ENCODE measurements around the gene PRR11.
"Not testable (repeated sequence)": the region's sequence is repeated elsewhere in the genome, so short reads cannot be mapped to it uniquely, and the experiment has no call there.

Gene PRR11

DNA sequence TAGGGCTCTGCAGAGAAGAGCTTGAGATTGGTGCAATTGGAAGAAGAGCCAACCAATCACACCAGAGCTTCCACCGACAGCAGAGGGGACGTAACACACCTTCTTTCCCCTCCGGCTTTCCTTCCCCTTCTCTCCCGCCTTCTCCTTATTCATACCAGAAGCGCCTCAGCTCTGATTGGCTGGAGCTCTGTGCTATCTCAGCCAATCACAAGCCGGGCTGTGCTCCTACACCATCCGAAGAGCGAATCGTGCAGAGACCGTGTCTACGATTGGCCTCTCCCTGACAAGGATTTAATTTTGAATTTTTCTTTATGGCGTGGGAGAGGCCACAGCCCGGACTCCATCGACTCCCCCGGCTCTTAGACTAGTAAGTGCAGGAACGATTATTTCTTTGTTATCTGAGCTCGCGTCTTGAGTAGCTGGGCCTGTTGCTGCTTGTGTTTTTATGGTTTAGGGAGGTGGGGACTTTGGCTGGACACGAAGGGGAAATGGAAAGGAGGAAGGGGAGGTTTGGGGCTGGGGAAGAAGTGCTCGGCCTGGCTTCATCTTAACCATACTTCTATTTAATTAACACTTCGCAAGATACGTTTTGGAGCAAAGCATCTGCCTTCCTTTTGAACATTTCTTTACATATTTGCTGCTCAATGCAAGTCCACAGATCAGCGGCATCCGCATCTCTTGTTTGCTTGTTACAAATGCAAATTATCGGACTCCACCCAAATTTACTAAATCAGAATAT, at the start of gene PRR11:
Gene PRR11 (plus strand): TSS at position 308 of the 739 bp plus-strand sequence. CDS start 14,007 bp downstream, outside the sequence.
- peak; percentile 100 for DNase-seq

DNA sequence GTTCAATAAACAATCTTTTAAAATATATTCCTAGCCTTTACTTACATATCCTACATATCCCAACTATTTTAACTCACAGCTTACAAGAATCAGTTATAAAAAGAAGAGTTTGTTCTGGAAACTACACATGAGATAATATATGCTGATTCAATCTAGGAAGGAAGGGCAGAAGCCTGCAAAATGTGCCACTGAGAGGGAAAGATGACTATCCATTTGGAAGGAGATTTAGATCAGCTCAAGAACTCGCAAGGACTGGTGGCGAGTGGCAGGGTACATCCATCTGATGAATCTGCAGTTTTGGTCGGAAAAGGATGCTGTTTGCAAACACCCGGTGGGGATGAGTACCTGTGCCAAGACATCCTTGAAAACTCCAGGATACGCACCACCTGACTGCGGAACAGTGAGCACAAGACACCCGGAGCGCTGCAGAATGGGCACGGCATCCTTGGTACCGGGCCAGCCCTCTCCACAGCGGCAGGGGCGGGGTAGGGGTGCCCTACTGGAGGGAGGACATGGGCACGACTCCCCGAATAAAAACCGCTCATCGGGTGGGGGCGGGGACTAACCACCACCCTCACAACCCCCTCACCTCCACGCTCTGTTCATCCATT, 49.6 kb upstream of the PRR11 start:
- peak in 1 of 2 experiments; percentile 56 for DNase-seq

DNA sequence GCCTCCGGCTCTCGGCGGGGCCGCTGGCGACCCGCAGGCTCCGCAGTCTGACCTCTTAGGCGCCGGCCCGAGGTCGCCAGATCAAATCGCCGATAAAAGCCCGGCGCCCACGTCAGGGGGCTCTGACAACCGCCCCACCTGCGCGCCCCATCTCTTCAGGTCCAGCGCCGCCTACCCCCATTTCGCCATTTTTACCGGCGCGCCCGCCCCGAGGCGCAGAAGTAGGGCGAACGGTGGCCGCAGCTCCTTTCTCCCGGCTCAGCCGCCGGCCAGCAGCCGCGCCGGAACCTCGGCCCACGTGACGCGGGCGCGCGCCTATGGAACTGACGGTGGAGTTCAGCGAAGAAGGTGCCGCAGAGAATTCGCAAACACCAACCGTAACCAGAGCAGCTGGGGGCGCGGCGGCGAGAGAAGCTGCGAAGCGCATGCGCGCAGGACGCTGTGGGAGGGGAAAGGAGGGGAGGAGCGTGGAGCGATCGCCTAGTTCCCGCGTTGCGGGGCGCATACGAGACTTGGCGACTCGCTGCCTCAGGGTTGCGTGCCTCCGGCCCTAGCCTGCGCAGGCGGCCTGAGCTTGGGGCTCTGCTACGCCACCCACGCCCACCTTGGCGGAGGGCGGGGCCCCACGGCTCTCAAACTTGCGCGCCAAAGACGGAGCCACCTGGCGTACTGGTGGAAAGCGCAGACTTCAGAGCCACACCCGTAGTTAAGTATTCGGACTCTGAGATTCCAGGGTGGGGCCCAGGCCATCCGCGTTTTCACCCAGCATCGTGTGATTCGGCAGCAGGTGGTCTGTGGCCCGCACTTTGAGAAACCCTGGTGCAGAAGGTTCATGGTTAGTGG, 48.9 kb upstream of the PRR11 start, which contains the start of gene TRIM37:
Gene TRIM37 (minus strand): TSS at position 418 of the 843 bp plus-strand sequence. CDS start 419 bp downstream, outside the sequence.
- DNase-seq, result peak; percentile 97 to 99

DNA sequence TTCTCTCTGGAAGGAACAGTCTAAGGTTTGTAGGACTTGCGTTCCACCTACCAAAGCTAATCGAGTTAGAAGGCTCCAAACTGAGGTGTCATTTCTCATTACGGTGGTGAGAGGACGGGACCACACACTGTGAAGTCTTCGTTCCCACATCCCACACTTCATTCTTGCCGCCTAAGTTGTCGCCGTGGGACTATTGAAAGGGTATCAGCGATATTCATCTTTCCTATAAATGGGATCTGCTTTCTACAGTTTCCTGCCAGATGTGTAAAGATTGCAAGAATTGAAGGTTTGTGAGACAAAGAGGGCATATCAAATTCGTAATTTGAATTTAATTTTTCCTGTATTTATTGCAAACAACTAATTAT, 48.3 kb upstream of the PRR11 start:
- DNase-seq, result no peak

DNA sequence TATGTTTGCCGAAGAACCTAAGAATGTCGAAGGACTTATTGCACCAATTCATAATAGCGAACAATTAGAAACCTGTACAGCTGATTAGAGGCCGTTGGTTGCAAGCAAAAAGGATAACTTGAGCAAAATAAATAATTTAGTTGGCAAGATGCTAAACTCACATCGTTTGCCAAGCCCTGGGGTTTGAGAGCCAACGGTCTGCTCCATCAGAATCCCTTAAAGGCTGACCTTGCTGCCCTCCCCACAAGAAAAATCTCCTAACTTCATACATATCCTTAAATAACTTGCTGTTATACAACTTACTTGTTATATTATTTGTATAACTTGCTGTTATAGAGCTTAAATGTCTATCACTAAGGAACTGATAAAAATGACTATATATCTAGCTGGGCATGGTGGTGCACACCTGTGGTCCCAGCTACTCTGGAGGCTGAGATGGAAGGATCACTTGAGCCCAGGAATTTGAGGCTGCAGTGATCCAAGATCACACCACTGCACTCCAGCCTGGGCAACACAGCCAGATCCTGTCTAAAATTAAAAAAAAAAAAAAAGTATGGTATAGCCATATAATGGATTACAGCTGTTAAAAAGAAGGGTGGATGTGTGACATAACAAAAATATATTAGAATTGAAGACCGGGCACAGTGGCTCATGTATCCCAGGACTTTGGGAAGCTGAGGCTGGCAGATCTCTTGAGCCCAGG, 47.0 kb upstream of the PRR11 start:
- DNase-seq, result peak in 1 of 2 experiments; percentile 1

DNA sequence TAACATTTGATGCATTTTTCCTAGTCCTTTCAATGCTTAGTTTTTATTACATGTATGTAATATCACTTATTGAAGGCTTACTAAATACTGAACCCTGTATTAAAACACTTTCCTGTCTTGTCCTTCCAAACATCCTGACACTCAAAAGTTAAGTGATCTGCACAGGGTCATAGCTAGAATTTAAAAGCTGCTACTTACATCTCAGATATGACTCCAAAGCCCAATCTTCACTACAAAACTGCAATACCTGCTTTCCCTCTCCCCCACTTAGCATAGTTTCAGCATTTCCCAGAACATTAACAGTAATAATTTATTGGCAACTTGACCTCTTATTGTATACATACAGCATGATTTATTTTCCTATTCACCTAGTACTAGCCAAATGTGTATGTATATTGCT, 44.6 kb upstream of the PRR11 start:
- DNase-seq, result no peak

DNA sequence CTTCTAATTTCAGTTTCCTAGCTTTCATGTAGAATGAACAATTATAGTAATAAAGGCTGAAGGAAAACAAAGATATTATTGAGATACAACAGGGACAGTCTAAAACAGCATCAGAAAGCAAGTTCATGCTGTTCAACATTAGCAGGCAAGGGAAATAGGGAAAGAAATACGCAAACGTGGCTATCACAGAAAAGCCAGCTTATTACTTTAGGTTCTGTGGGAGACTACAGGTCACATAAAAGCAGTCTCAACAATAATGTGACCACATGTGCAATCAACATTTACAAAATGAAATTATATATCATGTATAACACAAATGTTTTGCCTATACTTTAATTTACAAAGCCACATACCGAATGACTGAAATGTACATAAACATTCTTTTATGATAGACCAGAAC, 44.0 kb upstream of the PRR11 start:
- DNase-seq, result no peak

DNA sequence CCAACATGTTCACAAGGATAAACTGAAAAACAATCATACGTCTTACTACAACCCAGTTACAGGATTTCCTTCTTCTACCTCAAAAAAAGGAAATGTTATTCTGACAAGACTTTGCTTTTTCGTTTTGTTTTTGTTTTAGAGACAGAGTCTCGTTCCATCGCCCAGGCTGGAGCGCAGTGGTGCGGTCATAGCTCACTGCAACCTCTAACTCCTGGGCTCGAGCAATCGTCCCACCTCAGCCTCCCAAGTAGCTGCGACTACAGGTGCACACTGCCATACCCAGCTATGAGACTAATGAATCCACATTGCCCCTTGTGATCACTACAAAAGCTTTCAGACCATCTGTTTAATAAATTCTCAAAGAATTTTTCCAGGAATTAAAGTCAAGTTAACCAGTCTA, 40.1 kb upstream of the PRR11 start:
- no peak for DNase-seq

DNA sequence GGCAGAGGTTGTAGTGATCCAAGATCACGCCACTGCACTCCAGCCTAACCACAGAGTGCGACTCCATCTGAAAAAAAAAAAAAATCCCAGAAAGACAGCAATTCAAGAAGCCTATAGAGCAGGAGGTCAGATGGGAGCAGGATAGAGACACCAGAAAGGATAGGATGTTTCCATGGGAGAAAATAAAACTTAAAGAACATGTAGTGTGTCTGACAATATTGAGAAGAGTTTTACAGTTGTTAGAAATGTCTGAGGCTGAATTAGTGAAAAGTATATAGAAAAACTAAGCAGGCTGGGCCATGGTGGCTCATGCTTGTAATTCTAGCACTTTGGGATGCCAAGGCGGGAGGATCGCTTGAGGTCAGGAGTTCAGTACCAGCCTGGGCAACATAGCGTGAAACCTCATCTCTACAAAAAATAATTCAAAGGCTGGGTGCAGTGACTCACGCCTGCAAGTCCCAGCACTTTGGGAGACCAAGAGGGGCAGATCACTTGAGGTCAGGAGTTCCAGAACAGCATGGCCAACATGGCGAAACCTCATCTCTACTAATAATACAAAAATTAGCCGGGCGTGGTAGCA, 33.6 kb upstream of the PRR11 start:
- no peak for DNase-seq

DNA sequence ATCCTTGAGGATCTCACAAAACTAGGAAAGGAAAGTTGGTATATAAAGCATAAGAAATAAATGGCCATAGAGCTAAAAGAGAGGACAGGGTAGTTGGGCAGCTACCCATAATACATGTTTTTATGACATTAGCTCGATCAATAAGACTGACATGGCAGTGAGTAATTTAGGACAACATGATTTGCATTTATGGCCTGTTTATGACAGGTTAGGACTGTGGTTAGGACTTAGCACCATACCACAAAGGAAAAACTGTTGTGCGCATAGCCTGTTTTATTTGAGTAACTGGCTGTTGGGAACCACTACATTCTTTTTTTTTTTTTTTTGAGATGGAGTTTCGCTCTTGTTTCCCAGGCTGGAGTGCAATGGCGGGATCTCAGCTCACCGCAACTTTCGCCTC, 30.9 kb upstream of the PRR11 start:
- DNase-seq, result no peak

DNA sequence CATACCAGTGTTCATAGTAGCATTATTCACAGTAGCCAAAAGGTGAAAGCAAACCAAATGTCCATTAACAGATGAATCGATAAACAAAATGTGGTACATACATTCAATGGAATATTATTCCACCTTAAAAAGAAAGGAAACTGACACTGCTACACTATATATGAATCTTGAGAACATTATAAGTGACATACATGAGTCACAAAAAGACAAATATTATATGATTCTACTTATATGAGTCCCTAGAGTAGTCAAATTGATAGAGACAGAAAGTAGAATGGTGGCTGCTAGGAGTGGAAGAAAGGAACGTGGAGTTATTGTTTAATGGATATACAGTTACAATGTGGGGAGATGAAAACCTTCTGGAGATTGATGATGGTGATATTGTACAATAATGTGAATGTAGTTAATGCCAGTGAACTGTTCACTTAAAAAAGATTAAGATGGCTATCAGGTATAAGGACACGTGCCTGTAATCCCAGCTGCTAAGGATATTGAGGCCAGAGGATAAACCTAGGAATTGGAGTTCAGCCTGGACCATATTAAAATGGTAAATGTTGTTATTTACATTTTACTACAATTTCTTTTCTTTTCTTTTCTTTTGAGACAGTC, 28.6 kb upstream of the PRR11 start:
- DNase-seq, result no peak

DNA sequence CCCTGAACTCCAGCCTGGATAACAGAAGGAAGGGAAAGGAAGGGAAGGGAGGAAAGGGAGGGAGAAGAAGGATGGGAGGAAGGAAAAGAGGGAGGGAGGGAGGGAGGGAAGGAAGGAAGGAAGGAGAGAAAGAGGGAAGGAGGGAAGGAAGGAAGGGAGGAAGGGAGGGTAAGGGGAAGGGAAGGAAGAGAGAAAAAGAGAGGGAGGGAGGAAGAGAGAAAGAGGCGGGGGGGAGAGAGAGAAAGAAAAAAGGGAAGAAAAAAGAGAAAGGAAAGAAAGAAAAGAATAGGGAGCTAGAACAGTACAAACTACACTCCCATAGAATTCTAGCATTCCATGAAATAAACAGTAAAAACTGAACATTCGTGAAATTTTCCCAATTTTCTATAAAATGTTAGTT, 25.7 kb upstream of the PRR11 start:
- no peak for DNase-seq

DNA sequence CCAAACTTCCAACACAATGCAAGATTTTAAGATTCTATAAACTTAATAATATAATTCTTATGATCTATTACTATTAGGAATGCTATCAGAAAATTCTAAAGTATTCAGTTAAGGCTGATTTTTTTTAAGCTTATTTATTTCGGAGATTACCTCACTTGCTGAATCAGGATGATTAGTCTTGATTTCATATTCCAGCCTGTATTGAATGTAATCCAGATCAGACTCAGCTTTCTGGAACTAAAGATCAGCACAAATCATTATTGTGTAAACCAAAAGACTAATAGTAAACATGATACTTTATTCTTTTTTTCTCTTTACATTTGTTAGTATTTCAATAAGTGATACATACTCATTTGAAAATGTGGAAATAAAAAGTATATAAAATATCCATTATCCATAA, 24.4 kb upstream of the PRR11 start:
- DNase-seq, result no peak

DNA sequence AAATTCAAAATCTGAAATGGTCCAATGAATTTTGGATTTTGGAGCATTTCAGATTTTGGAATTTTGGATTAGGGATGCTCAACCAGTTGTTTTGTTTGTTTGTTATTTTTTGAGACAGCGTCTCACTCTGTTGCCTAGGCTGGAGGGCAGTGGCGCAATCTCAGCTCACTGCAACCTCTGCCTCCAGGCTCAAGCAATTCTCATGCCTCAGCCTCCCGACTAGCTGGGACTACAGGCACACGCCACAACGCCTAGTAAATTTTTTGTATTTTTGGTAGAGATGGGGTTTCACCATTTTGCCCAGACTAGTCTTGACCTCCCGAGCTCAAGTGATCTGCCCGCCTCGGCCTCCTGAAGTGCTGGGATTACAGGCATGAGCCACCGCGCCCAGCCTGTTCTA, 17.2 kb upstream of the PRR11 start:
- not testable (repeated sequence) for DNase-seq

DNA sequence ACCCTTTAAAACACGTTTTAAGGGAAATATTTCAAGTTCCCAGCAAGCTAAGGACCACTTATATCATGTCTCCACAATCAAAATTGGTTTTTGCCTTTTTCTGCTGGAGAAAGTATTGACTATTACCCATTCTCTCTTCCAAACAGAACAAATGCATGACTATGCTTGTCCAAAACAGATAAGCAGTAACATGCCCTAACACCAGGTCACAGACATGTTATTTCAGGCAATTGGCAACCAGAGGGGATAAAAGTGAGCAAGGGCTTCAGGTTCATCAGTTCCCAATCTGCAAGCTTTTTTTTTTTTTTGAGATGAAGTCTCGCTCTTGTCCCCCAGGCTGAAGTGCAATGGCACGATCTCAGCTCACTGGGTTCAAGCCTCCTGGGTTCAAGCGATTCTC, 15.6 kb upstream of the PRR11 start:
- DNase-seq, result no peak

DNA sequence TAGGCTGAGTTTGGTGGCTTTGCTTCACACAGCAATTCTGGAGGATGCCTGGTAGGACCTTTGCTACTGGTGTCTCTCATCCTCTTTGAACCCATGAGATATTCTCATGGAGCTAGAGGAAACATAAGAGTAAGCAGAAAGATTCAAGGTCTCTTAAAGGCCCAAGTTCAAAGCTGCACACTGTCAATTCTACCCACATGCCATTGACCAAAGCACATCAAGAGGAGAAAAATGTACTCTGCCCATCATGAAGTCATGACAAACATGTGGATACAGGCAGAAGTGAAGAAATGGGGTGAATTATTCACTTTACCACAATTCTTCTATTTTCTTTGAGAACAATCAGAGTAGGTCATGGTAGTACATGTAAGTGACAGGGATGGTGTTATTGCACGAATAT, 13.7 kb upstream of the PRR11 start:
- no peak for DNase-seq

DNA sequence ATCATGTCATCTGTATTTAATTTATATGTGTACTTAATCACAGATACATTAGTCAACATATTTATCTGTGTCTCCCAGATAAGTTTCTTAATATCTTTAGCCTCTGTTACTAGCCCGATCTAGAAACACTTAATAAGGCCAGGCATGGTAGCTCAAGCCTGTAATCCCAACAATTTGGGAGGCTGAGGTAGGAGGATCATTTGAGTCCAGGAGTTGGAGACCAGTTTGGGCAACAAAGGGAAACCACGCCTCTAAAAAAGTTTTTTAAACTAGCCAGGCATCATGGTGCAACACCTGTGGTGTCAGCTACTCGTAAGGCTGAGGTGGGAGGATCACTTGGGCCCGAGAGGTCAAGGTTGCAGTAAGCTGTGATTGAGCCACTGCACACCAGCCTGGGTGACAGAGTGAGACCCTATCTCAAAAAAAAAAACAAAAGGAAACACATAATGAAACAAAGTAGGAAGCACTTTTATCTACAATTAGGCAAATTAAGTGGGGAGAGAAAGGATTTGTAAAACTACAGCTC, 9.9 kb upstream of the PRR11 start:
- DNase-seq, result no peak

DNA sequence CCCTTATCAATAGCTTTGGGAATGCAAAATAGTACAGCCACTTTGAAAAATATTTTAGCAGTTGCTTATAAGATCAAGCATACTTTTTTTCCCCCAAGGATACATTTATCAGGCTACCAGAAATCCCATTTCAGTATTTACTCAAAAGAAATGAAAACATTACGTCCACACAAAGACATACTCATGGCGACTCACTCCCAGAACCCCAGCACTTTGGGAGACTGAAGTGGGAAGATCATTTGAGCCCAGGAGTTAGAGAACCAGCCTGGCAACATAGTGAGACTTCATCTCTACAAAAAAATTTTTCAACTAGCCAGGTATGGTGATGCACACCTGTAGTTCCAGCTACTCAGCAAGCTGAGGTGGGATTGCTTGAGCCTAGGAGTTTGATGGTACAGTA, 6.5 kb upstream of the PRR11 start:
- no peak for DNase-seq

DNA sequence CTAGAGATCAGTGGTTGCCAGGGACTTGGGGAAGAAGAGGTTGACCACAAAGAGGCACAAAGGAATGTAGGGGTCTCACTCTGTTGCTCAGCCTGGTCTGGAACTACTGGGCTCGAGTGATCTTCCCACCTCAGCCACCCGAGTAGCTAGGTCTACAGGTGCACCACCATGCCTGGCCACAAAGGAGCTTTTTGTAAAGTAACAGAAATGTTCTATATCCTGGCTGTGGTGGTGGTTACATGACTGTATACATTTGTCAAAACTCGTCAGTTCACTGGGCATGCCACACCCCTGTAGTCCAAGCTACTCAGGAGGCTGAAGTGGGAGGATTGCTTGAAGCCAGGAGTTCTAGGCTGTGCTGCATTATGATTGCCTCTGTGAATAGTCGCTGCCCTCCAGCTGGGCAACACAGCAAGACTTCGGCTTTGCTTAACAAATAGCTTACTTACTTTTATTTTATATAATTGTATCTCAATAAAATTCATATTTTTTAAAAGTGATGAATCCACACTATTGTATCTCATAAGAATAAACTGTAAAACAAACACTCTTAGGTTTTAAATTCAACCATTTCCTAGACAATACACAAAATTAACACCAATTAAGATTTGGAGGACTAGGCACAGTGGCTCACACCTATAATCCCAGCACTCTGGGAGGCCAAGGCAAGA, 5.6 kb upstream of the PRR11 start:
- DNase-seq, result no peak

DNA sequence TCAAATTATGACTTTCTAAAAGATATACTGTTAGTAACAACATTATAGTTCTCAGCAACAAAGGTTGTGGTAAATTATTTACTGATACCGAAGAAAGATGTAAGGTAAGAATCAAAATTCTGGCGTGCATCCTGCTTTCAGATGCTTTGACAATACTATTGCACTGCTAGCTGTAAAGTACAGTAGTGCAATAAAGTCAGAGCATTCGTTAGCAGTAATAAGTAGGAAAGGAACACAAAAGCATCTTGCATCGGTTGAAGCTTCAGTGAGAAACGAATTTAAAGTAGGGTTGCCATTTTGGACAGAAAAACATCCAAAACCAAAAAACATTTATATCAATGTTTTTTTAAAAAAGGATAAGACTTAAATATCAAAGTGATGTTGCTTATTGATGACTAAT, 4.5 kb upstream of the PRR11 start:
- no peak for DNase-seq

DNA sequence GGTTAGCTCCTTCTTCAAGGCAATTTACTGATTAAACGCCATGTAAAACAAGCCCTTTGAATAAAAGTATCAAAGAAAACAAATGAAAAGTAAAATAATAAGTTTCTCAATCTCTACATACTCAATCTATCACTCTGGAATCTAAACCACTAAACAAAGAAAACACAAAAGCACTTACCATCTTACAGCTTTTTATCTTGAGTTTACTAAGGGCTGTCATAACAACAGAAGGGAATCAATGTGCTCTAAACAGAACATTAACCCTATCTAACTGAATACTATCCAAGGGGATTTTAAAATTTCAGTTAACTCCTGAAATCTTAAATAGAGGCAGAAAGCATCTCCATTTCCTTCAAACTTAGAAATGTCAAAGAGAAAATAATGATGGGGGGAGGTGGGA, 4.0 kb upstream of the PRR11 start:
- DNase-seq, result no peak

DNA sequence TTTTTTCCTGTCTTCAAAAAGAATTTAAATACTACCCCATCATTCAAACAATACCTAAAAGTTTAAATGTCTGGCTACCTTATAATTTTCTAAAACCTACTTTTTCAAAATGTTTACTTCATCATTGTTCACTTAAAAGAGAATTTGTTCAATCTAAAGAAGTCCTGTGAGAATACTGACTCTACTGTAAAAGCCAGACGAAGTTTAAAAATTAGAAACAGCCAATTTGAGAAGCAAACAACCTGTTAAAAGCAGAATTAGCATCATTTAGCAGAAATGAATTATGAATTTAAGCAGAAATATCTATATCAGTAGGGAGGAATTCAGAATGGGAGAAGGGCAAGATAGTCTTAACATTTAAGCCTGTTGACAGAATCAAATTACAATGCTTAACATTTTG, 2.6 kb upstream of the PRR11 start:
- DNase-seq, result no peak

Measured in NCI-H446 (cell line).